ENCODE measurements around the gene ENPP4.
"Not testable (repeated sequence)": the region's sequence is repeated elsewhere in the genome, so short reads cannot be mapped to it uniquely, and the experiment has no call there.

Gene ENPP4

GRCh38 chr6:46129629-46130511 is at the start of gene ENPP4:
Gene ENPP4 (plus strand): TSS chr6:46129989. CDS start chr6:46139584, 9,595 bp downstream.
- DNase-seq, result peak; percentile 100

GRCh38 chr6:46080111-46080510 is 49.7 kb upstream of the ENPP4 start:
- no peak for DNase-seq

GRCh38 chr6:46085688-46086087 is 44.1 kb upstream of the ENPP4 start:
- DNase-seq, result not testable (repeated sequence)

- peak; percentile 46 for DNase-seq
These were observed 39.4 kb upstream of the ENPP4 start for GRCh38 chr6:46090115-46091079.

GRCh38 chr6:46091080-46091478 is 38.7 kb upstream of the ENPP4 start:
- DNase-seq, result no peak

- DNase-seq, result no peak
These were observed 34.5 kb upstream of the ENPP4 start for GRCh38 chr6:46095251-46095650.

- no peak for DNase-seq
These were observed 32.4 kb upstream of the ENPP4 start for GRCh38 chr6:46097366-46097765.

- no peak for DNase-seq
These were observed 31.1 kb upstream of the ENPP4 start for GRCh38 chr6:46098678-46099077.

- DNase-seq, result no peak
These were observed 29.8 kb upstream of the ENPP4 start for GRCh38 chr6:46099952-46100351.

GRCh38 chr6:46102123-46102522 is 27.7 kb upstream of the ENPP4 start:
- DNase-seq, result no peak

- no peak for DNase-seq
These were observed 26.2 kb upstream of the ENPP4 start for GRCh38 chr6:46103441-46104115.

GRCh38 chr6:46104209-46104608 is 25.6 kb upstream of the ENPP4 start:
- DNase-seq, result no peak

GRCh38 chr6:46105568-46105967 is 24.2 kb upstream of the ENPP4 start:
- no peak for DNase-seq

GRCh38 chr6:46113370-46113769 is 16.4 kb upstream of the ENPP4 start:
- DNase-seq, result no peak

- no peak for DNase-seq
These were observed 14.2 kb upstream of the ENPP4 start for GRCh38 chr6:46115634-46116033.

GRCh38 chr6:46116289-46116688 is 13.5 kb upstream of the ENPP4 start:
- no peak for DNase-seq

- DNase-seq, result no peak
These were observed 11.6 kb upstream of the ENPP4 start for GRCh38 chr6:46118157-46118556.

- DNase-seq, result no peak
These were observed 11.0 kb upstream of the ENPP4 start for GRCh38 chr6:46118836-46119235.

GRCh38 chr6:46119679-46120078 is 10.1 kb upstream of the ENPP4 start:
- not testable (repeated sequence) for DNase-seq

- DNase-seq, result no peak
These were observed 1.3 kb upstream of the ENPP4 start for GRCh38 chr6:46128476-46128875.

GRCh38 chr6:46129291-46129628 is 529 bp upstream of the ENPP4 start:
- no peak for DNase-seq

- no peak for DNase-seq
These were observed 877 bp downstream of the ENPP4 start for GRCh38 chr6:46130666-46131065.

GRCh38 chr6:46131291-46131690 is 1.5 kb downstream of the ENPP4 start:
- DNase-seq, result not testable (repeated sequence)

Data from retina (tissue), 1 donor.